Fibroblast of lung (primary cell): ENCODE results near the gene LRRK2.

Experiments used
- CTCF ChIP-seq, 2 donors: IDR thresholded peaks in 1 of 2; conservative IDR thresholded peaks in 1 of 2; 1 replicate in 1 of 2; 2 replicates in 1 of 2; pipeline ENCODE4 v1.5.1; 2011 to 2012; ENCODE audit warnings: low read length in 2 of 2, control low read depth in 1 of 2, inconsistent platforms in 1 of 2, low read depth in 1 of 2, mild to moderate bottlenecking in 1 of 2
- EZH2 ChIP-seq: IDR thresholded peaks from 2 replicates; pipeline ENCODE4 v1.5.1; 2012; ENCODE audit warnings: low read length, control low read depth, mild to moderate bottlenecking; ENCODE audit errors: missing control alignments

- TF ChIP-seq EZH2: no peak
- no peak for TF ChIP-seq CTCF (conservative IDR thresholded peaks at IDR 0.05 in 1 of 2, IDR thresholded peaks at IDR 0.05 in 1 of 2; ENCODE audit: low read depth in 1 of 2, low read length in 2 of 2)
Observed at GRCh38 chr12:40178701-40179100, 46.1 kb upstream of the LRRK2 start.
